Pulmonary artery endothelial cell (primary cell): Measurements from ENCODE around the gene HOXD12. TPM values are rescaled to one million over a fixed set of nuclear protein-coding genes. Genes with fewer than 3 reads are reported as not detected.

Experiments used
- DNase-seq: peaks from one replicate; pipeline ENCODE4 v3.0.0-alpha.2; 2011; ENCODE audit warnings: low read depth, low spot score
- total RNA-seq: library from RNA; depleted of rRNA; stranded (reverse); fragments of >200 nt; gene quantifications from 2 replicates; pipeline ENCODE4 v1.2.3, GENCODE V29; 2014

HOXD12 gene
- total RNA-seq, 1 donor from 2014 or later = not detected

- no peak for DNase-seq
These were observed 18.8 kb upstream of the HOXD12 start for GRCh38 chr2:176080540-176081375.

- DNase-seq = no peak
These were observed 18.2 kb upstream of the HOXD12 start for GRCh38 chr2:176081376-176081836.

GRCh38 chr2:176081837-176082524, 17.6 kb upstream of the HOXD12 start:
- no peak for DNase-seq

- DNase-seq = no peak
These were observed 17.1 kb upstream of the HOXD12 start for GRCh38 chr2:176082525-176082823.

GRCh38 chr2:176082824-176083751, 16.5 kb upstream of the HOXD12 start:
- no peak for DNase-seq

GRCh38 chr2:176083796-176084261, 15.8 kb upstream of the HOXD12 start, which contains the start of gene EVX2:
TSS of gene EVX2 (minus strand) at chr2:176083962. CDS start at chr2:176083776, 186 bp downstream.
- no peak for DNase-seq

- DNase-seq = no peak
These were observed 14.9 kb upstream of the HOXD12 start for GRCh38 chr2:176084611-176085119.

- DNase-seq = no peak
These were observed 14.3 kb upstream of the HOXD12 start for GRCh38 chr2:176085120-176085788.

- DNase-seq = no peak
These were observed 13.5 kb upstream of the HOXD12 start for GRCh38 chr2:176085861-176086771.

- DNase-seq = no peak
These were observed 12.1 kb upstream of the HOXD12 start for GRCh38 chr2:176087330-176088047.

- DNase-seq = no peak
These were observed 11.3 kb upstream of the HOXD12 start for GRCh38 chr2:176088048-176088936.

GRCh38 chr2:176088937-176089842, 10.4 kb upstream of the HOXD12 start:
- no peak for DNase-seq

GRCh38 chr2:176089843-176090395, 9.7 kb upstream of the HOXD12 start:
- no peak for DNase-seq

GRCh38 chr2:176090862-176091261, 8.7 kb upstream of the HOXD12 start:
- no peak for DNase-seq

- no peak for DNase-seq
These were observed 8.0 kb upstream of the HOXD12 start for GRCh38 chr2:176091329-176092258.
